Vein endothelial cell (primary cell): ENCODE measurements around the gene TAS2R19. TPM values are rescaled to one million over a fixed set of nuclear protein-coding genes. Genes with fewer than 3 reads are reported as not detected.

ENCODE experiments used
- total RNA-seq: library from RNA; depleted of rRNA; stranded (reverse); fragments of >200 nt; gene quantifications from 2 replicates; pipeline ENCODE4 v1.2.3, GENCODE V29; 2012

Gene TAS2R19, protein sequence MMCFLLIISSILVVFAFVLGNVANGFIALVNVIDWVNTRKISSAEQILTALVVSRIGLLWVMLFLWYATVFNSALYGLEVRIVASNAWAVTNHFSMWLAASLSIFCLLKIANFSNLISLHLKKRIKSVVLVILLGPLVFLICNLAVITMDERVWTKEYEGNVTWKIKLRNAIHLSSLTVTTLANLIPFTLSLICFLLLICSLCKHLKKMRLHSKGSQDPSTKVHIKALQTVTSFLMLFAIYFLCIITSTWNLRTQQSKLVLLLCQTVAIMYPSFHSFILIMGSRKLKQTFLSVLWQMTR
- 5.5 and 6.5 TPM in 2 replicates for total RNA-seq

GRCh38 chr12:11022520-11022919, at the start of gene TAS2R19:
TSS of gene TAS2R19 (minus strand) at chr12:11022620. CDS start at chr12:11022571, 49 bp downstream.

GRCh38 chr12:11062194-11062593, 39.8 kb upstream of the TAS2R19 start, which contains the start of gene TAS2R46:
TSS of gene TAS2R46 (minus strand) at chr12:11062294. CDS start at chr12:11062294, 0 bp downstream.

DNA sequence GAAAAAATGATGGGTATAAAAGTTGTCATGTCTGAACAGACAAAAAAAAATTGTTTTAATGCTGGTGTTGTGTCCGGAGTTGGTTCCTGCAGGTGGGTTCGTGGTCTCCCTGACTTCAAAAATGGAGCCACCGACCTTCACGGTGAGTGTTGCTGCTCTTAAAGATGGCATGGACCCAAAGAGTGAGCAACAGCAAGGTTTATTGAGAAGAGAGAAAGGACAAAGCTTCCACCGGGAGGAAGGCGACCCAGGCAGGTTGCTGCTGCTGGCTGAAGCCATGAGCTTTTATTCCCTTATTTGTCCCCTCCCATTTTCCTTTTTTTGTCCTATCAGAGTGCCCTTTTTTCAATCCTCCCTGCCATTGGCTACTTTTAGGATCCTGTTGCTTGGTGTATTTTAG, 8.9 kb upstream of the TAS2R19 start, which contains the start of gene TAS2R31:
TSS of gene TAS2R31 (minus strand) at position 101 of the 400 bp plus-strand sequence. CDS start at position 29, 72 bp downstream.

DNA sequence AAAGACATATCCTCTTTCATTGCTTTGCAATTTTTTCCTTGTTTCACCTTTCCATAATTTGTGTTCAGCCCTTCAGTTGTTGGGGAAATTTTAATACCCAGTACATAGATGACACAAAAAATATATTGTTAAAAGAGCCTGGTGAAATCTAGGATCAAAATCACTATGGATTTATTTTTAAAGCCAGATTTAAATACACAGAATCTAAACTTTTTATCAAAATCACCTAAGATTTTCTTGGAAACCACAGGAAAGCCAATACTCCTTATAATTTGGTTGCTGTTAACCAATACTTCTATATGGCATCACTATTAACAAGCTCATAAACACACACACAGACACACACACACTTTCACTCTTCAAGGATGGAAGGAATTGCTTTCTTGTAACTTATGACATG, 24.2 kb downstream of the TAS2R19 start, which contains the start of gene TAS2R20:
TSS of gene TAS2R20 (minus strand) at position 101 of the 400 bp plus-strand sequence. CDS start 429 bp downstream, outside the sequence.

DNA sequence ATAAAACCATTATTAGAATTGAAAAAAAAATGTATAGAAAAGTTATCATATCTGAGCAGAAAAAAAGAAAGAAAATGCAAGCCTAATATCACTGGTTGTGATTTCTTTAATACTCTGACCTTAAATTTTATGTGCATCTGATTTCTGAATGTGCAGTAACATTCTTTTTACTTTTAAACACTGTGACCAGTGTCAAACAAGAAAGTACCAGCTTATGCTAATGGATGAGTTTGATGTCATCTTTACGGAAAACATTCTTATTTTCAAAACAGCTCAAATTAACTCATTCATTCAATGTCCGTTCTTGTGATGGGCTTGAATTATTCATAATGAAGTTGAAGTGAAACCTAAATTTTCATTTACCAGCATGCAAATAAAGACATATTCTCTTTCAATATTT, 35.6 kb downstream of the TAS2R19 start, which contains the start of gene TAS2R50:
TSS of gene TAS2R50 (minus strand) at position 101 of the 400 bp plus-strand sequence. CDS start at position 49, 52 bp downstream.

Other genes starting within 250 kb of the TAS2R19 start
- gene TAS2R7, start 220.0 kb downstream of the TAS2R19 start, total RNA-seq: 0.48 TPM in 1 of 2 replicates, not detected in the other
- 0.33 TPM in 1 of 2 replicates, not detected in the other for gene TAS2R8, start 215.3 kb downstream of the TAS2R19 start, total RNA-seq
- gene TAS2R9, start 212.5 kb downstream of the TAS2R19 start, total RNA-seq: 0.19 TPM in 1 of 2 replicates, not detected in the other
- gene TAS2R10, start 196.3 kb downstream of the TAS2R19 start, total RNA-seq: 0.98 and 1.5 TPM in 2 replicates
- gene PRR4, start 173.1 kb downstream of the TAS2R19 start, total RNA-seq: 0.76 and 2.3 TPM in 2 replicates
- 16.0 and 19.2 TPM in 2 replicates for gene PRH1, start 138.4 kb downstream of the TAS2R19 start, total RNA-seq
- gene TAS2R13, start 113.1 kb downstream of the TAS2R19 start, total RNA-seq: 1.6 and 2.4 TPM in 2 replicates
- gene PRH2, start 93.4 kb downstream of the TAS2R19 start, total RNA-seq: 0.65 TPM in 1 of 2 replicates, not detected in the other
- 2.3 and 4.0 TPM in 2 replicates for gene TAS2R14, start 83.4 kb downstream of the TAS2R19 start, total RNA-seq
- 4.5 and 4.6 TPM in 2 replicates for gene TAS2R50, start 35.7 kb downstream of the TAS2R19 start, total RNA-seq
- gene TAS2R20, start 24.3 kb downstream of the TAS2R19 start, total RNA-seq: 3.9 and 5.4 TPM in 2 replicates
- 6.9 and 7.2 TPM in 2 replicates for gene TAS2R31, start 8.8 kb upstream of the TAS2R19 start, total RNA-seq
- 2.9 and 3.1 TPM in 2 replicates for gene TAS2R46, start 39.7 kb upstream of the TAS2R19 start, total RNA-seq
- 1.3 and 1.6 TPM in 2 replicates for gene TAS2R43, start 69.7 kb upstream of the TAS2R19 start, total RNA-seq
- gene TAS2R30, start 112.0 kb upstream of the TAS2R19 start, total RNA-seq: 5.6 and 6.5 TPM in 2 replicates
- 7.2 and 8.2 TPM in 2 replicates for gene SMIM10L1, start 148.6 kb upstream of the TAS2R19 start, total RNA-seq
- gene TAS2R42, start 164.3 kb upstream of the TAS2R19 start, total RNA-seq: not detected in 2 replicates
- not detected in 2 replicates for gene PRB3, start 247.1 kb upstream of the TAS2R19 start, total RNA-seq